GM04504 (cell line): Measurements from ENCODE around the gene PPRC1.

Source experiments
- DNase-seq: peaks from one replicate; pipeline ENCODE4 v3.0.0-alpha.2; 2012; ENCODE audit warnings: low read depth

PPRC1 gene

DNA sequence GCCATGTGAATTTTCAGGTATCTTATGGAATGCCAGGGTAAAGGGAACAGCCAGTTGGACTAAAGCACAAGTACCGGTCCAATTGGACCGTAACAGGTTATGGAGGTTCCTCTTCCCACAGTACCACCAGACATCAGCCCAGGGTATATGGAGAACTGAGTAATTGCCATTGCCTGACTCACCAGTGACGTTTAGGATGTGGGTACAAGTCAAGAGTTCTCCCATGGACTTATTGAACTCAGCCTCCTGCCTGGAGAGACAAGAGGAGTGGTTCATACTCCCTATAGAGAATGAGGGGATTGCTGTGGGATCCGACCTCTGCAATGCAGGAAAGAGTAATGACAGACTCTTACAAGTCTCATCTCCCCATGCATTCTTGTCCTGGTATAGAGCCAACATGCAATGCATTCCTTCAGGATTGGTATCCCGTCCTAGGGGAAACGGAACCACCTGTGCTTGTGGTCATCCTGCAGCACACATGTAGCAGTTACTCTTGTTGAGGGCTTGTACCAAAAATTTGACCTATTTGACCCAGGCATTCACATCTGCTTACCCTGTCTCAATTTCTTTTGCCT, 62.5 kb downstream of the PPRC1 start:
- DNase-seq, result no peak

DNA sequence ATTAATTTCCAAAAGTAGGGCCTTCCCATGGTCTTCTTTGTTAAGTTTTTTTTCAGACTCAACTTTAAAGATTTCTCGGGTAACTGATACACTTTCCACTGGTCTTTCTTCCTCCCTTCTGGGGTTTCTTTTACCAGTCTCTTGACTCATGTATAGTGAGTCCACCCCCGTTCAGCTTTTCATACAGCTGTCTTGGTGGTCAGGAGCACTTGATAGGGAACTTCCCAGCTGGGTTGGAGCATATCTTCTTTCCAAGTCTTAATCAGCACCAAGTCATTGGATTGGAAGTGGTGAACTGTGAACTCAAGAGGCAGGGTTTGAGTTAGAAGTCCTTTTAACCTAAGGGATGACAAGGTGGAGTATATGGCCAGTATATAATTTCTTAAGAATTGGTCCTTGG, 64.1 kb downstream of the PPRC1 start:
- DNase-seq, result no peak

DNA sequence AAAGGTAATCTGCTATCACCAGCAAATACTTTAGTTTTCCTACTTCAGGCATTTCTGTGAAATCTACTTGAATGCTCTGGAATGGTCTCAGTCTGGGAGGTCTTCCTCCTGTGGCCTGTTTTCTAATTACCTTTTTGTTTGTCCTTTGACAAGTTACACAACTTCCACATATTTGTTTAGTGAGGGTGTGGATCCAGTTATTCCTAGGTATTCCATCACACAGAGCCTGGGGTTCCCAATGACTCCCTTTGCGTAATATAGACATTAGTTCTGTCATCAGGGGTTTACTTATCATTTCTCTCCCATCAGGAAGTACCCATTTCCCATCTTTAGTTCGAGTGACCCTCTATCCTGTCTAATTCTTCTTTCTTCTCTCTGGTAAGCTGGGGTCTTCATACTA, 65.2 kb downstream of the PPRC1 start:
- DNase-seq, result no peak
